SIG-M5 treated with dmso at 0.1 percent for 504 hours (cell line): ENCODE measurements around the gene ABHD1.
"Not testable (repeated sequence)": the region's sequence is repeated elsewhere in the genome, so short reads cannot be mapped to it uniquely, and the experiment has no call there.

Experiments used
- DNase-seq: peaks from one replicate; lab custom pipeline; 2025; ENCODE audit not compliant: unreplicated experiment; lab: John Stamatoyannopoulos, UW

Gene ABHD1

DNA sequence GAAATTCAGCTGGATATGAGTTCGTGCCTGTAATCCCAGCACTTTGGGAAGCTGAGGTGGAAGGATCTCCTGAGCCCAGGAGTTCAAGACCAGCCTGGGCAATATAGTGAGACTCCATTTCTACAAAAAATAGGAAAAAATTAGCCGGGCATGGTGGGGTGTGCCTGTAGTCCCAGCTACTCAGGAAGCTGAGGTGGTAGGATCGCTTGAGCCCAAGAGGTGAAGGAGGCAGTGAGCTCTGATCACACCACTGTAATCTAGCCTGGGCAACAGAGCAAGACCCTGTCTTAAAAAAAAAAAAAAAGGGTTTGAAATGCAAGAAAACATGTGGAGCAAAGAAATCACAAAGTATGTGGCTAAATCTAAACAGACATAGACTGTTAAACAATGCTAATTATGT, 14.5 kb upstream of the ABHD1 start:
- no peak for DNase-seq

- DNase-seq = not testable (repeated sequence)
Observed at GRCh38 chr2:27110603-27111352, 12.8 kb upstream of the ABHD1 start.

DNA sequence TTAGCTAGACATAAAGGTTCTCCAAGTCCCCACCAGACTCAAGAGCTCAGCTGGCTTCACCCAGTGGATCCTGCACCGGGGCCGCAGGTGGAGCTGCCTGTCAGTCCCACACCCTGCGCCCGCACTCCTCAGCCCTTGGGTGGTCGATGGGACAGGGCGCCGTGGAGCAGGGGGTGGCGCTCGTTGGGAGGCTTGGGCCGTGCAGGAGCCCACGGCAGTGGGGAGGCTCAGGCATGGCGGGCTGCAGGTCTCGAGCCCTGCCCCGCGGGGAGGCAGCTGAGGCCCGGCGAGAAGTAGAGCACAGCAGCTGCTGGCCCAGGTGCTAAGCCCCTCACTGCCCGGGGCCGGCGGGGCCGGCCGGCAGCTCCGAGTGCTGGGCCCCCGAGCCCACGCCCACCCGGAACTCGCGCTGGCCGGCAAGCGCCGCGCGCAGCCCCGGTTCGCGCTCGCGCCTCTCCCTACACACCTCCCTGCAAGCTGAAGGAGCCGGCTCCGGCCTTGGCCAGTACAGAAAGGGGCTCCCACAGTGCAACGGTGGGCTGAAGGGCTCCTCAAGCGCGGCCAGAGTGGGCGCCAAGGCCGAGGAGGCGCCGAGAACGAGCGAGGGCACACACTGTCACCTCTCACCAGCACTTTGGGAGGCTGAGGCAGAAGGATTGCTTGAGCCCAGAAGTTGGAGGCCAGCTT, 12.1 kb upstream of the ABHD1 start:
- DNase-seq = not testable (repeated sequence)

DNA sequence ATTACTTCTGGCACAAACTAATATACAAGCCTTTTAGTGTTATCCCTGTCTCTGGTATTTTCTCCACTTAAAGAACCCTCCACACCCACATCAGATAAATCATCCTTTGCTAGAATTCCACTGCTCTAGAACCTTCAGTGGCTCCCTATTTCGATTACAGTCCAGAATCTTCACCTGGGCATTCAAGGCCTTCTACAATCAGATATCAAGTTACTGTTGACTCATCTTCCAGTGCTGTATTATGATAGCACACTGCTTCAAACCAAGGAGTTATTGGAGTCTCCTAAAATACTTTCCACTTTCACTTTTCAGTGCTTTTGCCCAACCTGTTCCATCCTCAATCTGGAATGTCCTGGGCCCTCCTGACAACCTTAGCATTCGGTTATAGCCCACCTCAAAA, 8.1 kb upstream of the ABHD1 start:
- DNase-seq = no peak

- no peak for DNase-seq
Observed at GRCh38 chr2:27117995-27118524, 5.6 kb upstream of the ABHD1 start.

DNA sequence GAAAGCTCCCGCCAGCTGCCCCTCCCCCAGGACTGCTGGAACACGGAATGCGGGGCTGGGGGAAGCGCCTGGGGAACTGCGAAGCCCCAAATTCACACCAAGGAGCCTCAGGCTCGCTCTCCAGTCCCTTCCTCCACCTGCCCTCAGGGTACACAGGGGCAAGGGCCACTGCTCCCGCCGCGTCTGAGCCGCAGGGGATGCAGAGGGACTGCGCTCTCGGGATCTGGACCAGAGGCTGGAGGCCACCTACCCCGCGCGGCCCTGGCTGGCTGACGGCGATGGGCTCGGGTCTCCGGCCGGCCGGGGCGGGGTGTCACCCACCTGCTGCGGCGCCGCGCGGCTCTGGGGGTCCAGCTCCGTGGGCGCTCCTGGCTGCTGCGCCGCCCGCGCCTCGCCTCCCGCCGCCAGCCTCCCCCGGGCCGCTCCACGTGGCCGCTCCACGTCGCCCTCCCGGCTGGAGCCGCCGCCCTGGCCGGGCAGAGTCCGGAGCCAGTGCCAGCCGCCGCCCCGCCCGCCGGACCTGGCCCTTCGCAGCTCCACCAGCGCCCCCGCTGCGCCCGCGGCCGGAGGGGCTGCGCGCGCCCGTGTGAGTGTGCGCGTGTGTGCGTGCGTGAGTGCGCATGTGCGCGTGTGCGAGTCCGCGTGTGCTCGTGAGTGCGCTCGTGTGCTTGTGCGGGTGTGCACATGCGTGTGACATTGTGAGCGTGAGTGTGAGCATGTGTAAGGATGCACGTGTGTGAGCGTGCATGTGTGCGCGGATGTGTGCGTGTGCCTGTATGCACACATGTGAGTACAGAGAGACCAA, 4.9 kb upstream of the ABHD1 start, which contains the start of gene CGREF1:
TSS of gene CGREF1 (minus strand) at position 604 of the 805 bp plus-strand sequence. CDS start 14,762 bp downstream, outside the sequence.
- DNase-seq = peak; percentile 26

DNA sequence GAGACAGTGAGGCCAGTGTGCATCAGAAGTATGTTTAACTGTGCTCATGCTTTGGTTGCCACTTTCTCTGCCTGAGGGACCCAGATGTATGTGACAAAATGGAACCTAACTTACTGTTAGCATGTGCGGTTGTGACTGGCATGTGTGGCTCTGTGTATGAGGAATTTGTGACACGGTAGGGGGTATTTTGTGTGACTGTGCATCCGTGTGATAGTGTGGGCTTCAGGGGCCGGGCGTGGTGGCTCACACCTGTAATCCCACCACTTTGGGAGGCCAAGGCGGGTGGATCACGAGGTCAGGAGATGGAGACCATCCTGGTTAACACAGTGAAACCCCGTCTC, 4.3 kb upstream of the ABHD1 start:
- not testable (repeated sequence) for DNase-seq

DNA sequence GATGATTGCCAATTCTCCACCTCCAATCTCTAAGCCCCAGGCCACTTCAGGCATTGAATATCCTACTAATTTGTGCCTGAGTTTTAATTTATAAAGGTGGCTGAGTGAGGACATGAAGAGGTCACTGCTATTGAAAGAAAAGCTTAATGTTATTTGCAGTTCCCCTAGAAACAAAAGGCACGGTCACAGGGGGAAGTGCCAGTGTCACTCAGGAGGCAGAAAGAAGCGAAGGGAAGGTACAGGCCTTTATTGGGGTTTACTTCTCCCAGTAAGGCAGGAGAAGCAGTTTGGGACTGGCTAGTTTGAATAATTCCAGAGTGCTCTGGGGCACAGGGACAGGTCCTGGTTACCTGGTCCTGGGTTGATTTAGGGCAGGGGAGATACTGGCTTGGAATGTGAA, 1.7 kb upstream of the ABHD1 start:
- no peak for DNase-seq

DNA sequence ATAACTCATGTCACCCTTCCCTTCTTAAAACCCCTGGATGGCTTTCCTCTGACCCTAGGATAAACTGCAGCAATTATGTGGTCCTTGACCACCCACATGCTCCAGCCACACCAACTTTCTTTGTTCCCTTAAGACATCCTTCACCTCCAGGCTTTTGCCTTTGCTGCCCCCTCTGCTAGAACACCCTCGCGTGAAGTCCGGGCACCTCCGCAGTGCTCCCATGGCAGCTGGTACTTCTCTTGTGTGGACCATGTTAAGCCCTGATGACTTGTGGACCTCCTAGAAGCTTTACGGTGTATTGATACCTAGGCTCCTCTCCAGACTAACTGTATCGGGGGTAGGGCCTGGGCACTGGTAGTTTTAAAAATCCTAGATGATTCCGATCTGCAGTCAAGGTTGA, 824 bp upstream of the ABHD1 start:
- DNase-seq = no peak

DNA sequence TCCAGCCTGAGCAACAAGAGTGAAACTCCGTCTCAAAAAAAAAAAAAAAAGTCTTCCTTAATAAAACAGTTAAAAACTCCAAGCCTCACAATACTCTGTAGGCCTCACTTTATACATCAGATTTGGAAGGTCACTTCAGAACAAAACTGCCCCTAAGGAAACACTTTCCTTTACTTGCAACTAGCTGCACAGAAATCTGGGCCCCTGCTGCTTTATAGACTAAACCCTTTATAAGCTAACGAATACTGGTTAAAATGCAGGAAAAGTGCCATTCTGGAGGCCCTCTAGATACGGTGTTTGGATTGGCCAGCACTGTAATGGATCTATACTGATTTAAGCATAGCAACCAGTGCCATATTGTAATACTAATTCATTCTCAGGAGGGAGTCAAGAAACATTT, 1.5 kb downstream of the ABHD1 start:
- no peak for DNase-seq

DNA sequence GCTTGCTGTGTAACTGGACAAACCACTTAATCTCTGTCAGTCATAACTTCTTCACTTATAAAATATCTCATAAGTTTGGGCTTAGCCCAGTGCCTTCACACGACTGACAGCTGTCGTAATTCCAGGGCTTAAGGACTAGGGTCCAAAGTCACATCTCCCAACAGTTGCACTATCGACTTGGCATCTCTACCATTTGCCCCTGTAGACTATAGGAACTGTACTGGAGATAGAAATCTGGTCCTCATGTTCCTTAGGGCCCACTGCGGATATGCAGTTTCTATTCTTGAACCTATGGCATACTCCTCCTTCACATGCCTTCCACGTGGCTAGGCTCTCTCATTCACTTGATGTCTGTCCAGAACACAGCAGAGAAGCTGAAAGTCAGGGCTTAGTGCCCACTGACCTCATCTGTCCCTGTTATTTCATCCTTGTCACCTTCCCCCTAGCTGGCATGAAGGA, 2.7 kb downstream of the ABHD1 start:
- no peak for DNase-seq

GRCh38 chr2:27127883-27128667, 4.5 kb downstream of the ABHD1 start:
- no peak for DNase-seq

GRCh38 chr2:27128668-27129571, 5.3 kb downstream of the ABHD1 start:
- DNase-seq = no peak

- DNase-seq = no peak
Observed at GRCh38 chr2:27130396-27130795, 6.8 kb downstream of the ABHD1 start.

GRCh38 chr2:27131429-27131828, 7.8 kb downstream of the ABHD1 start:
- no peak for DNase-seq

- peak; percentile 56 for DNase-seq
Observed at GRCh38 chr2:27133195-27133875, 9.7 kb downstream of the ABHD1 start.

DNA sequence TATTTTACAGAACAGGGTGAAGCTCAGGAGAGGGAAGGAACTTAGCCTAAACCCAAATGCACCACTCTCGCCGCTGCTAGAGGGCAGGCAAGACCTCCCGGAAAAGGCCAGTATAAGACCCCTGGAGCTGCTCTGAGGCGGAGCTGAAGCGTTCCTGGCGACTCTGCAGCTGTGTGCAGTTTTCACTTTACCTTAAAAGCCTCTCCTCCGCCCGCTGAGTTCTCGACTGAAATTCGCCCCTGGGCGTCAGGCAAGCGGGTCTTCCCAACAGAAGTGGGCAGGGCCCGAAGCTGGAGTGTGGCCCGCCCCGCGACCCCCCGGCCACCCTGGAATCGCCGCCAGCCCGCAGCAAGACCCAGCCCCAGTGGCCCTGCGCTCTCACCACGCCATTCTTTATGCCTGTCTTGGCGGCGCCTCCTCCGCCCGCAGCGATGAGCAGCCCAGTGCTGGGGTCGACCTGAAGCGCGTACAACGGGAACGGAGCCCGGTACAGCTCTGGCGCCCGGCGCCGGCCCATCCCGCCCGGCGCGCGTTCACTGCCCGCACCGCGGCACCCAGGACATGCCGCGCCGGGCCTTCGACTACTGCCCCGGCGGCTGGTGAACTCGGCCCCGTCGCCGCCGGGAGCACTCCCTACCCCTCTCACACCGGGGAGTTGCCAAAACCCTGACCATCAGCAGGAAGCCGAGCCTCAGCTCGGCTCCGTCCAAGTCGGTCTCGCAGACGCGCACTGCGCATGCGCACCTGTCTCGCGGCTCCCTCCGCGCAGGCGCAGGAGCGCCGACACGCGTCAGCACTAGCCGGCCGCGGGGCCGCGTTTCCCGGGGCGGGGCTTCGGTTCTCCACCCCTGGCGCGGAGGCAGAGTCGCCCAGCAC, 10.5 kb downstream of the ABHD1 start, which contains the start of gene PREB:
TSS of gene PREB (minus strand) at position 732 of the 876 bp plus-strand sequence. CDS start at position 517, 215 bp downstream.
- DNase-seq = peak; percentile 91
